GM21717 (cell line): Measurements from ENCODE around the gene MAP3K7.
A peak's percentile ranks its signal among the peaks of the same experiment; 100 is the strongest.

ENCODE experiments used
- ATAC-seq: cut with Tn5 transposase; IDR thresholded peaks from one replicate; pipeline ENCODE4 v1.9.1; 2021; ENCODE audit warnings: mild to moderate bottlenecking, moderate library complexity; ENCODE audit not compliant: unreplicated experiment

MAP3K7 gene

GRCh38 chr6:90586836-90587638, at the start of gene MAP3K7:
TSS of gene MAP3K7 (minus strand) at chr6:90587072. CDS start at chr6:90586883, 189 bp downstream.
- peak; percentile 92 for ATAC-seq

GRCh38 chr6:90631046-90631445, 44.2 kb upstream of the MAP3K7 start:
- ATAC-seq: no peak

- ATAC-seq: no peak
Measured at GRCh38 chr6:90621581-90621980, 34.7 kb upstream of the MAP3K7 start.

GRCh38 chr6:90619221-90619620, 32.3 kb upstream of the MAP3K7 start:
- ATAC-seq: no peak

- ATAC-seq: no peak
Measured at GRCh38 chr6:90612313-90612680, 25.4 kb upstream of the MAP3K7 start.

GRCh38 chr6:90611543-90612312, 24.9 kb upstream of the MAP3K7 start:
- no peak for ATAC-seq

GRCh38 chr6:90610751-90611542, 24.1 kb upstream of the MAP3K7 start:
- ATAC-seq: peak; percentile 64

- ATAC-seq: no peak
Measured at GRCh38 chr6:90610301-90610750, 23.5 kb upstream of the MAP3K7 start.

- no peak for ATAC-seq
Measured at GRCh38 chr6:90605749-90606340, 19.0 kb upstream of the MAP3K7 start.

GRCh38 chr6:90604546-90604945, 17.7 kb upstream of the MAP3K7 start:
- no peak for ATAC-seq

- ATAC-seq: no peak
Measured at GRCh38 chr6:90599151-90599550, 12.3 kb upstream of the MAP3K7 start.

GRCh38 chr6:90598192-90598951, 11.5 kb upstream of the MAP3K7 start:
- no peak for ATAC-seq

- no peak for ATAC-seq
Measured at GRCh38 chr6:90596967-90597539, 10.2 kb upstream of the MAP3K7 start.

GRCh38 chr6:90595854-90596253, 9.0 kb upstream of the MAP3K7 start:
- no peak for ATAC-seq

GRCh38 chr6:90586546-90586835, 381 bp downstream of the MAP3K7 start:
- ATAC-seq: peak; percentile 31

GRCh38 chr6:90584636-90585255, 2.1 kb downstream of the MAP3K7 start:
- ATAC-seq: no peak

- no peak for ATAC-seq
Measured at GRCh38 chr6:90583836-90584481, 2.9 kb downstream of the MAP3K7 start.

- ATAC-seq: no peak
Measured at GRCh38 chr6:90583179-90583835, 3.6 kb downstream of the MAP3K7 start.

- ATAC-seq: no peak
Measured at GRCh38 chr6:90581146-90581545, 5.7 kb downstream of the MAP3K7 start.
